WERI-Rb-1 (cell line): Measurements from ENCODE around the gene NSF.
"Not testable (repeated sequence)": the region's sequence is repeated elsewhere in the genome, so short reads cannot be mapped to it uniquely, and the experiment has no call there.

Experiments used
- DNase-seq: peaks from one replicate; pipeline ENCODE4 v3.0.0-alpha.2; 2020
- H3K27ac ChIP-seq: fragments of 250-450 bp; sonication (Bioruptor Pico); 2 replicates; pipeline ENCODE4 v1.5.1; 2020; ENCODE audit warnings: mild to moderate bottlenecking, moderate library complexity
- H3K27me3 ChIP-seq: fragments of 250-450 bp; sonication (Bioruptor Pico); 2 replicates; pipeline ENCODE4 v1.5.1; 2021; ENCODE audit warnings: mild to moderate bottlenecking, low read depth, moderate library complexity; ENCODE audit not compliant: insufficient read depth, severe bottlenecking
- H3K36me3 ChIP-seq: fragments of 250-450 bp; sonication (Bioruptor Pico); 2 replicates; pipeline ENCODE4 v1.5.1; 2020; ENCODE audit warnings: mild to moderate bottlenecking, moderate library complexity
- H3K4me3 ChIP-seq: 2 replicates; pipeline ENCODE4 v1.5.1; 2011; ENCODE audit warnings: low read depth, mild to moderate bottlenecking, control low read depth, low read length
- H3K9me3 ChIP-seq: fragments of 250-450 bp; sonication (Bioruptor Pico); 2 replicates; pipeline ENCODE4 v1.5.1; 2021; ENCODE audit warnings: mild to moderate bottlenecking, moderate library complexity; ENCODE audit not compliant: severe bottlenecking
- CTCF ChIP-seq: IDR thresholded peaks from 2 replicates; pipeline ENCODE4 v1.5.1; 2011; ENCODE audit warnings: low read depth, mild to moderate bottlenecking, control low read depth, inconsistent platforms, low read length

NSF gene

GRCh38 chr17:46753776-46754175 is 163.3 kb downstream of the NSF start:
- no peak for TF ChIP-seq CTCF
- Histone ChIP-seq H3K27ac (no peak overlapping the region), H3K36me3 (peaks cover 77% of the 10 kb centered on the region), H3K4me3 (no peak overlapping the region), H3K27me3 (no peaks in the 10 kb centered on the region), H3K9me3 (no peaks in the 10 kb centered on the region)
- no peak for DNase-seq

- DNase-seq = peak; percentile 58
- no peak for TF ChIP-seq CTCF
Observed at GRCh38 chr17:46756081-46756735, 165.7 kb downstream of the NSF start.

GRCh38 chr17:46756861-46757260 is 166.4 kb downstream of the NSF start:
- Histone ChIP-seq H3K27ac (no peak overlapping the region), H3K4me3 (no peak overlapping the region), H3K27me3 (no peaks in the 10 kb centered on the region), H3K9me3 (no peaks in the 10 kb centered on the region), H3K36me3 (peaks cover 65% of the 10 kb centered on the region)
- no peak for DNase-seq
- TF ChIP-seq CTCF = no peak

More at GRCh38 chr17:46756081-46756735, 165.7 kb downstream of the NSF start:
- no peaks in the 10 kb centered on the region for H3K27me3 ChIP-seq
- H3K9me3 ChIP-seq = no peaks in the 10 kb centered on the region
- no peak overlapping the region; the same call in 1 of the 2 replicates for H3K27ac ChIP-seq
- H3K36me3 ChIP-seq = peaks cover 71% of the 10 kb centered on the region
- no peak overlapping the region for H3K4me3 ChIP-seq

GRCh38 chr17:46757588-46757987 is 167.1 kb downstream of the NSF start:
- H3K27ac ChIP-seq, H3K27me3 ChIP-seq, H3K9me3 ChIP-seq, DNase-seq, H3K4me3 ChIP-seq: not testable (repeated sequence)
- peaks cover 61% of the 10 kb centered on the region for H3K36me3 ChIP-seq

- no peak for TF ChIP-seq CTCF
- H3K36me3 ChIP-seq = peaks cover 51% of the 10 kb centered on the region
Observed at GRCh38 chr17:46758614-46759013, 168.1 kb downstream of the NSF start.

GRCh38 chr17:46759141-46759540 is 168.7 kb downstream of the NSF start:
- H3K9me3 ChIP-seq = no peaks in the 10 kb centered on the region
- no peak for DNase-seq
- no peak for TF ChIP-seq CTCF
- H3K36me3 ChIP-seq = peaks cover 53% of the 10 kb centered on the region
- no peak overlapping the region for H3K4me3 ChIP-seq
- H3K27ac ChIP-seq = no peak overlapping the region
- no peaks in the 10 kb centered on the region for H3K27me3 ChIP-seq

More at GRCh38 chr17:46758614-46759013, 168.1 kb downstream of the NSF start:
- Histone ChIP-seq H3K9me3 (no peaks in the 10 kb centered on the region), H3K27ac (no peak overlapping the region), H3K27me3 (no peaks in the 10 kb centered on the region), H3K4me3 (no peak overlapping the region)
- DNase-seq = no peak
